Activated naive CD8-positive, alpha-beta T cell treated with anti-CD3 and anti-CD28 coated beads, Interleukin-2, amount 50 U/mL, for 24 hours (primary cell): ENCODE measurements around the gene GNPAT.

Experiments
- ATAC-seq: fragments of 150-1000 bp; cut with Tn5 transposase; one replicate; pipeline ENCODE4 v1.10.0; 2021
- DNase-seq: peaks from one replicate; pipeline ENCODE4 v3.0.0; 2021
- H3K27ac Mint-ChIP-seq: one replicate; pipeline ENCODE4 v1.8.0; 2021; ENCODE audit warnings: mild to moderate bottlenecking, mixed read lengths
- H3K27me3 Mint-ChIP-seq: one replicate; pipeline ENCODE4 v1.8.0; 2021; ENCODE audit warnings: mixed read lengths
- H3K36me3 Mint-ChIP-seq: one replicate; pipeline ENCODE4 v1.8.0; 2021; ENCODE audit warnings: low read depth, mixed read lengths
- H3K4me1 Mint-ChIP-seq: one replicate; pipeline ENCODE4 v1.8.0; 2021; ENCODE audit warnings: mixed read lengths
- H3K4me3 Mint-ChIP-seq: one replicate; pipeline ENCODE4 v1.8.0; 2021; ENCODE audit warnings: mild to moderate bottlenecking, moderate library complexity, mixed read lengths
- H3K9me3 Mint-ChIP-seq: one replicate; pipeline ENCODE4 v1.8.0; 2021; ENCODE audit warnings: mixed read lengths

Gene GNPAT

GRCh38 chr1:231240883-231241735 lies at the start of gene GNPAT:
TSS of gene GNPAT (plus strand) at chr1:231241212. CDS start at chr1:231241379, 167 bp downstream.
- peak; percentile 93 for DNase-seq
- H3K27me3 Mint-ChIP-seq: no peaks in the 10 kb centered on the region
- peak; percentile 97 for ATAC-seq
- peaks cover 51% of the 10 kb centered on the region for H3K4me1 Mint-ChIP-seq
- H3K4me3 Mint-ChIP-seq: peak within 1 kb of the TSS; percentile 98
- H3K9me3 Mint-ChIP-seq: no peaks in the 10 kb centered on the region
- peaks cover 46% of the 10 kb centered on the region for H3K36me3 Mint-ChIP-seq
- peak within 1 kb of the TSS; percentile 96 for H3K27ac Mint-ChIP-seq

GRCh38 chr1:231192620-231193163 lies 48.3 kb upstream of the GNPAT start:
- ATAC-seq (no peak), DNase-seq (no peak)
- Mint-ChIP-seq H3K9me3 (no peaks in the 10 kb centered on the region), H3K27me3 (peaks cover 16% of the 10 kb centered on the region), H3K36me3 (no peaks in the 10 kb centered on the region), H3K27ac (no peak overlapping the region), H3K4me1 (no peaks in the 10 kb centered on the region), H3K4me3 (no peak overlapping the region)

- no peak overlapping the region for H3K4me3 Mint-ChIP-seq
- H3K9me3 Mint-ChIP-seq: no peaks in the 10 kb centered on the region
- no peak for ATAC-seq
- H3K36me3 Mint-ChIP-seq: no peaks in the 10 kb centered on the region
- H3K27ac Mint-ChIP-seq: no peak overlapping the region
- H3K4me1 Mint-ChIP-seq: no peaks in the 10 kb centered on the region
- peaks cover 8% of the 10 kb centered on the region for H3K27me3 Mint-ChIP-seq
- no peak for DNase-seq
Observed at GRCh38 chr1:231193710-231194340, 47.2 kb upstream of the GNPAT start.

DNA sequence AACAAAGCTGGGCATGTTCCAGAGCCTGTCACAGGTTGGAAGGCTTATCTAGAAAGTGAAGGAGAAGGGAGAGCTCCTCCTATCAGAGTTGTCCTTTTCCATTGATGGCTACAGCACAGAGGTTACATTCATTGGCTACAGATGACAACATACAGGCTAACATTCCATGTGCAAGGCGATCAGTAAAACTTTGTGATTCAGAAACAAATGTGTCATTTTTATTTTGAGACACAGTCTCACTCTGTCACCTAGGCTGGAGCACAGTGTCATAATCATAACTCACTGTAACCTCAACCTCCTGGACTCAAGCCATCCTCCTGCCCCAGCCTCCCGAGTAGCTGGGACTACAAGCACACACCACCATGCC lies 46.6 kb upstream of the GNPAT start:
- Mint-ChIP-seq H3K36me3 (no peaks in the 10 kb centered on the region), H3K9me3 (no peaks in the 10 kb centered on the region), H3K27ac (no peak overlapping the region), H3K4me1 (no peaks in the 10 kb centered on the region), H3K27me3 (peaks cover 7% of the 10 kb centered on the region), H3K4me3 (no peak overlapping the region)
- ATAC-seq (no peak), DNase-seq (no peak)

- Mint-ChIP-seq H3K4me3 (no peak overlapping the region), H3K27ac (no peak overlapping the region)
- no peak for ATAC-seq
Observed at GRCh38 chr1:231194843-231195516, 46.0 kb upstream of the GNPAT start.

DNA sequence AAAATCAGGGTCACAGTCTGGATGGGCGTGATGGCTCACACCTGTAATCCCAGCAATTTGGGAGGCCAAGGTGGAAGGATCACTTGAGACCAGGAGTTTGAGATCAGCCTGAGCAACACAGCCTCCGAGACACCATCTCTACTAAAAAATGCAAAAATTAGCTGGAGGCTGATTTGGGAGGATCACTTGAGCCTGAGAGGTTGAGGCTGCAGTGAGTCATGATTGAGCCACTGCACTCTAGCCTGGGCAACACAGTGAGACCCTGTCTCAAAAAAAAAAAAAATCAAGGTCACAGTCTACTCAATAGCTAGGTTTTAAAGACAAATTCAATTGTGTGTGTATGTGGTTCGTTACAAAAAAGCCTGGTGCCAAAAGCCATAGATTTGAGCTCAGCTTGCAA lies 44.7 kb upstream of the GNPAT start:
- H3K4me3 Mint-ChIP-seq: no peak overlapping the region
- no peak for DNase-seq
- H3K4me1 Mint-ChIP-seq: no peaks in the 10 kb centered on the region
- no peak for ATAC-seq
- no peaks in the 10 kb centered on the region for H3K9me3 Mint-ChIP-seq
- H3K36me3 Mint-ChIP-seq: no peaks in the 10 kb centered on the region
- no peak overlapping the region for H3K27ac Mint-ChIP-seq
- H3K27me3 Mint-ChIP-seq: peaks cover 4% of the 10 kb centered on the region

More at GRCh38 chr1:231194843-231195516, 46.0 kb upstream of the GNPAT start:
- no peak for DNase-seq
- no peaks in the 10 kb centered on the region for H3K36me3 Mint-ChIP-seq
- no peaks in the 10 kb centered on the region for H3K4me1 Mint-ChIP-seq
- H3K9me3 Mint-ChIP-seq: no peaks in the 10 kb centered on the region
- H3K27me3 Mint-ChIP-seq: peaks cover 5% of the 10 kb centered on the region

DNA sequence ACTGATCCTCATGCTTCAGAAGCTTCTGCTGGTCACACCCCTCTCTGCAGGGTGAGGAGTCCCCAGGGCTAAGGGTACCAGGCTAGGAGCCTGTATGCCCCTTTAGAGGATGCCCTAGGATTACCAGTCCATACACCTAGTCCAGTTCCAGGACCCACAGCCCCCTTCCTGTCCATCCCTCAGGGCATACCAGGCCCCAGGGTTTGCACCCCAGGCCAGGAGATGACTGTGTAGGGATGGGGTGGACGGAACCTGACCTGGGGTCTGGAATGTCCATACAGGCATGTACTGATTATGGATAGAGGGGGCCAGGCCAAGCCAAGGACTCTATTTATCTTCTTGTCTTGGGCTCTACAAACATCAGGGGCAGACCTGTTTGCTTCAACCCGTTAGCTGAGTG lies 44.3 kb upstream of the GNPAT start:
- Mint-ChIP-seq H3K4me1 (peaks cover 2% of the 10 kb centered on the region), H3K9me3 (no peaks in the 10 kb centered on the region), H3K4me3 (no peak overlapping the region), H3K36me3 (no peaks in the 10 kb centered on the region), H3K27me3 (peaks cover 4% of the 10 kb centered on the region), H3K27ac (no peak overlapping the region)
- ATAC-seq (no peak), DNase-seq (no peak)

- Mint-ChIP-seq H3K4me3 (no peak overlapping the region), H3K9me3 (no peaks in the 10 kb centered on the region), H3K36me3 (no peaks in the 10 kb centered on the region), H3K27ac (no peak overlapping the region), H3K4me1 (peaks cover 3% of the 10 kb centered on the region), H3K27me3 (peaks cover 2% of the 10 kb centered on the region)
- ATAC-seq (no peak), DNase-seq (no peak)
Observed at GRCh38 chr1:231199868-231200267, 41.1 kb upstream of the GNPAT start.

GRCh38 chr1:231200388-231201031 lies 40.5 kb upstream of the GNPAT start:
- Mint-ChIP-seq H3K9me3 (no peaks in the 10 kb centered on the region), H3K36me3 (no peaks in the 10 kb centered on the region), H3K27ac (no peak overlapping the region), H3K27me3 (peaks cover 2% of the 10 kb centered on the region), H3K4me3 (no peak overlapping the region), H3K4me1 (peaks cover 3% of the 10 kb centered on the region)
- ATAC-seq (no peak), DNase-seq (no peak)

DNA sequence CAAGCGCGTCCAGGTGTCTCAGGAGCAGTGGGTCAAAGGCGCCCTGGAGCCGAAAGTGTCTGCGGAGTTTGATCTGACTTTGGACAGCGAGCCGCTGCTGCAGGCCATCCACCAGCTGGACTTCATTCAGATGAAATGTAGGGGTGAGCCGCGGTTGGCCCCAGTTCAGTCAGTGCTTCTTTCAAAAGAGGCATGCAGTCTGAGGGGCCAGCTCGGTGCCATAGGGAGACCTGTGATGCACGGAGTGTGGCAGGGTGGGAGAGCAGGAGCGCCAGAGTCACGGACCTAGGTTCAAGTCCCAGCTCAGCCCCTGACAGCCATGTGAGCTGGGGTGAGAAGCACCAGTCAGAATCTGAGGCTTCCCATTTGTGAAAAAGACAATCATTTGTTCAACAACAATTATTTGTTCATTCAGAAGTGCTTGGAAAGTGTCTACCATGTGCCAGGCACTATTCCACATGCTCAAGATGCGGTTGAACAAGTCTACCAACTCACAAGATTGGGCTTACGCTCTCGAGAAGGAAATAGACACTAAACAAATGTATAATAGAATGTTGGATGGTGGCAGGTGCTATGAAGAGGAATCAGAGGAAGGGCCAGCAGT lies 39.5 kb upstream of the GNPAT start:
- Mint-ChIP-seq H3K27me3 (peaks cover 2% of the 10 kb centered on the region), H3K27ac (peak overlapping the region; percentile 17), H3K9me3 (no peaks in the 10 kb centered on the region), H3K4me1 (peaks cover 3% of the 10 kb centered on the region), H3K4me3 (no peak overlapping the region), H3K36me3 (no peaks in the 10 kb centered on the region)
- ATAC-seq (no peak), DNase-seq (no peak)

- Mint-ChIP-seq H3K4me3 (no peak overlapping the region), H3K27me3 (peaks cover 2% of the 10 kb centered on the region), H3K9me3 (no peaks in the 10 kb centered on the region), H3K4me1 (peaks cover 3% of the 10 kb centered on the region), H3K36me3 (no peaks in the 10 kb centered on the region), H3K27ac (peak overlapping the region; percentile 17)
- DNase-seq (no peak), ATAC-seq (no peak)
Observed at GRCh38 chr1:231201979-231202633, 38.9 kb upstream of the GNPAT start.

GRCh38 chr1:231203259-231204057 lies 37.6 kb upstream of the GNPAT start:
- no peaks in the 10 kb centered on the region for H3K36me3 Mint-ChIP-seq
- no peaks in the 10 kb centered on the region for H3K9me3 Mint-ChIP-seq
- no peak for DNase-seq
- H3K27me3 Mint-ChIP-seq: no peaks in the 10 kb centered on the region
- H3K4me3 Mint-ChIP-seq: no peak overlapping the region
- peaks cover 3% of the 10 kb centered on the region for H3K4me1 Mint-ChIP-seq
- ATAC-seq: no peak
- H3K27ac Mint-ChIP-seq: no peak overlapping the region

- no peak for ATAC-seq
- no peak for DNase-seq
- no peaks in the 10 kb centered on the region for H3K36me3 Mint-ChIP-seq
- no peak overlapping the region for H3K4me3 Mint-ChIP-seq
- no peaks in the 10 kb centered on the region for H3K9me3 Mint-ChIP-seq
- H3K27ac Mint-ChIP-seq: no peak overlapping the region
- H3K4me1 Mint-ChIP-seq: peaks cover 7% of the 10 kb centered on the region
- no peaks in the 10 kb centered on the region for H3K27me3 Mint-ChIP-seq
Observed at GRCh38 chr1:231206856-231207255, 34.2 kb upstream of the GNPAT start.
